ENCODE results near the gene ZNF354B. TPM values are rescaled to one million over a fixed set of nuclear protein-coding genes. Genes with fewer than 3 reads are reported as not detected.

The ZNF354B gene
- total and polyA plus RNA-seq, 4 donors: 1.9 to 8.3 (median 4.0) TPM

- TF ChIP-seq CTCF (IDR thresholded peaks at IDR 0.05; ENCODE audit: low read depth, low read length, missing input control) (no peak), ATF3 (IDR thresholded peaks at IDR 0.05) (no peak), FOXA1 (IDR thresholded peaks at IDR 0.05) (no peak), FOXA2 (IDR thresholded peaks at IDR 0.05) (no peak)
These were observed 10.4 kb upstream of the ZNF354B start (continued) for GRCh38 chr5:178849316-178849715.

- no peak overlapping the region for H3K27ac ChIP-seq (ENCODE audit: low read depth in 1 of 2, low read length in 2 of 2)
- no peak overlapping the region for H3K4me3 ChIP-seq (ENCODE audit: low read depth in 1 of 3, low read length in 3 of 3)
- WGBS: 89% methylated on average over 3 of the region's 3 CpGs
- no peaks in the 10 kb centered on the region for H3K36me3 ChIP-seq (ENCODE audit: control insufficient read depth in 4 of 4, insufficient read depth in 3 of 4, low read depth in 1 of 4, low read length in 3 of 4)
- no peaks in the 10 kb centered on the region for H3K4me1 ChIP-seq (ENCODE audit: control insufficient read depth in 4 of 4, insufficient read depth in 4 of 4, low read length in 3 of 4)
- DNase-seq (ENCODE audit: low spot score): no peak
- no peaks in the 10 kb centered on the region for H3K27me3 ChIP-seq (ENCODE audit: control insufficient read depth in 4 of 4, insufficient read depth in 4 of 4, low read length in 3 of 4)
- TF ChIP-seq MAX (IDR thresholded peaks at IDR 0.05): no peak
- TF ChIP-seq YY1 (IDR thresholded peaks at IDR 0.05): no peak
- TF ChIP-seq RXRA (IDR thresholded peaks at IDR 0.05): no peak
- TF ChIP-seq ZBTB33 (IDR thresholded peaks at IDR 0.05): no peak
- no peak for TF ChIP-seq HNF4G (IDR thresholded peaks at IDR 0.05)
- TF ChIP-seq NR2F2 (IDR thresholded peaks at IDR 0.05): no peak
- no peak for TF ChIP-seq FOXA1 (IDR thresholded peaks at IDR 0.05)
- no peak for TF ChIP-seq EGR1 (IDR thresholded peaks at IDR 0.05; ENCODE audit: low read depth in 2 of 2)
- TF ChIP-seq HNF4A (conservative IDR thresholded peaks at IDR 0.05): no peak
- TF ChIP-seq CTCF (IDR thresholded peaks at IDR 0.05; ENCODE audit: low read depth, low read length, missing input control): no peak
- TF ChIP-seq GABPA (IDR thresholded peaks at IDR 0.05 in 1 of 2, conservative IDR thresholded peaks at IDR 0.05 in 1 of 2): no peak
- no peak for TF ChIP-seq ATF3 (IDR thresholded peaks at IDR 0.05)
- TF ChIP-seq RAD21 (IDR thresholded peaks at IDR 0.05): no peak
- TF ChIP-seq JUND (IDR thresholded peaks at IDR 0.05): no peak
- TF ChIP-seq FOXA2 (IDR thresholded peaks at IDR 0.05): no peak
- no peak for TF ChIP-seq TAF1 (conservative IDR thresholded peaks at IDR 0.05)
- no peak overlapping the region for H3K9ac ChIP-seq (ENCODE audit: low read depth in 1 of 2, low read length in 2 of 2)
- H3K9me3 ChIP-seq (ENCODE audit: control insufficient read depth in 4 of 4, low read length in 3 of 4): peaks cover 0 to 5% (median 0%) of the 10 kb centered on the region in 4 donors
These were observed 7.8 kb upstream of the ZNF354B start for GRCh38 chr5:178851951-178852350.
